ENCODE measurements around the gene OSTF1. TPM values are rescaled to one million over a fixed set of nuclear protein-coding genes. Genes with fewer than 3 reads are reported as not detected.
A peak's percentile ranks its signal among the peaks of the same experiment; 100 is the strongest.

Gene OSTF1
- total RNA-seq, 2 donors from 2014 or later, result 15.0 to 20.5 TPM

DNA sequence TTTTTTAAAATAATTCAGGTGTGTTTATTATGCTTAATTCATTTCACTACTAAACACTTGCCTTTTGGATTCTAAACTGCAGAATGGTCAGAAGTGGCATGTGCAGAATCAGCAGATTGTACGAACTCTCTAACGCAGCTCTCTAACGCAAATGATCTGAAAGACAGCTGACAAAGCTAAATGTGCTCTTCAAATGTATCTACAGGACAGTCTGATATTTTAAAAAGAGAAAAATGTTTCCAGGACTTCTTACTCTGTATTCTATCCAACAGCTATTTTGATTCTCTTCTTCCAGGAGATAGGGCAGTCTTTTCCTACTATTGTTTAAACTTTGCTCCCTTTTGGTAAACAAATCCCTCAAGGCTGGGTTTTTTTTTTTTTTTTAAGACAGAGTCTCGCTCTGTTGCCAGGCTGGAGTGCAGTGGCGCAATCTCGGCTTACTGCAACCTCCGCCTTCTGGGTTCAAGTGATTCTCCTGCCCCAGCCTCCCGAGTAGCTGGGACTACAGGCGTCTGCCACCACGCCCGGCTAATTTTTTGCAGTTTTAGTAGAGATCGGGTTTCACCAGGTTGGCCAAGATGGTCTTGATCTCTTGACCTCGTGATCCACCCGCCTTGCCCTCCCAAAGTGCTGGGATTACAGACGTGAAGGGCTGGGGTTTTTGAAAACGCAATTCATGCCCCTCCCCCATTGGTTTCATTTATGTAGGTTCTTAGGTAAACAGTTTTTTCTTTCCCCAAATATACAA lies 1.6 kb upstream of the OSTF1 start:
- H3K4me3 ChIP-seq (ENCODE audit: low read length), result peak overlapping the region; percentile 94
- no peaks in the 10 kb centered on the region for H3K27me3 ChIP-seq (ENCODE audit: control insufficient read depth, insufficient read depth, low read length, poor library complexity, severe bottlenecking)
- Mint-ChIP-seq H3K27me3 (ENCODE audit: insufficient read depth) (no peaks in the 10 kb centered on the region), H3K27ac (peak overlapping the region; percentile 99), H3K36me3 (ENCODE audit: low read depth) (peaks cover 8% of the 10 kb centered on the region), H3K4me3 (peak overlapping the region; percentile 94), H3K4me1 (peaks cover 50% of the 10 kb centered on the region), H3K9me3 (no peaks in the 10 kb centered on the region)
- DNase-seq, result no peak
- WGBS, 2 experiments (ENCODE audit: insufficient coverage in 1 of 2, insufficient read length in 1 of 2), result 62 to 72% methylated on average over 10 to 16 of the region's 16 CpGs
- no peaks in the 10 kb centered on the region for H3K9me3 ChIP-seq (ENCODE audit: control insufficient read depth, low read length)
- TF ChIP-seq CTCF (conservative IDR thresholded peaks at IDR 0.05), result no peak
- H3K36me3 ChIP-seq (ENCODE audit: control insufficient read depth, insufficient read depth, low read length), result peaks cover 4% of the 10 kb centered on the region
- H3K27ac ChIP-seq (ENCODE audit: low read depth, low read length), result no peak overlapping the region
- H3K9ac ChIP-seq (ENCODE audit: extremely low read depth, low read length, poor library complexity, severe bottlenecking), result peak overlapping the region; percentile 89
- H3K4me1 ChIP-seq (ENCODE audit: control insufficient read depth, insufficient read depth, low read length), result peaks cover 33% of the 10 kb centered on the region

- peak; percentile 56 for DNase-seq
- no peaks in the 10 kb centered on the region for H3K9me3 ChIP-seq (ENCODE audit: control insufficient read depth, low read length)
- WGBS, 2 experiments (ENCODE audit: insufficient coverage in 1 of 2, insufficient read length in 1 of 2), result 6 to 7% methylated on average over 16 to 20 of the region's 20 CpGs
- Mint-ChIP-seq H3K36me3 (ENCODE audit: low read depth) (peaks cover 4% of the 10 kb centered on the region), H3K27ac (peak overlapping the region; percentile 99), H3K9me3 (no peaks in the 10 kb centered on the region), H3K4me3 (peak overlapping the region; percentile 94), H3K27me3 (ENCODE audit: insufficient read depth) (no peaks in the 10 kb centered on the region), H3K4me1 (peaks cover 50% of the 10 kb centered on the region)
- peaks cover 33% of the 10 kb centered on the region for H3K4me1 ChIP-seq (ENCODE audit: control insufficient read depth, insufficient read depth, low read length)
- peak overlapping the region; percentile 89 for H3K9ac ChIP-seq (ENCODE audit: extremely low read depth, low read length, poor library complexity, severe bottlenecking)
- H3K36me3 ChIP-seq (ENCODE audit: control insufficient read depth, insufficient read depth, low read length), result peaks cover 4% of the 10 kb centered on the region
- H3K4me3 ChIP-seq (ENCODE audit: low read length), result peak overlapping the region; percentile 94
- no peaks in the 10 kb centered on the region for H3K27me3 ChIP-seq (ENCODE audit: control insufficient read depth, insufficient read depth, low read length, poor library complexity, severe bottlenecking)
- peak overlapping the region; percentile 19 for H3K27ac ChIP-seq (ENCODE audit: low read depth, low read length)
- TF ChIP-seq CTCF (conservative IDR thresholded peaks at IDR 0.05), result no peak
These were observed 958 bp upstream of the OSTF1 start for GRCh38 chr9:75087289-75087823.

GRCh38 chr9:75088646-75089372 lies 495 bp downstream of the OSTF1 start:
- peak; percentile 74 for DNase-seq
- Mint-ChIP-seq H3K4me1 (peaks cover 42% of the 10 kb centered on the region), H3K27ac (peak overlapping the region; percentile 93)

More at GRCh38 chr9:75088646-75089372, 495 bp downstream of the OSTF1 start:
- no peaks in the 10 kb centered on the region for H3K27me3 ChIP-seq (ENCODE audit: control insufficient read depth, insufficient read depth, low read length, poor library complexity, severe bottlenecking)
- H3K4me1 ChIP-seq (ENCODE audit: control insufficient read depth, insufficient read depth, low read length), result peaks cover 26% of the 10 kb centered on the region
- peak overlapping the region; percentile 87 for H3K4me3 ChIP-seq (ENCODE audit: low read length)
- WGBS, 2 experiments (ENCODE audit: insufficient coverage in 1 of 2, insufficient read length in 1 of 2), result 0% methylated on average over 11 to 38 of the region's 43 CpGs
- peak overlapping the region; percentile 56 for H3K9ac ChIP-seq (ENCODE audit: extremely low read depth, low read length, poor library complexity, severe bottlenecking)
- TF ChIP-seq CTCF (conservative IDR thresholded peaks at IDR 0.05), result peak; percentile 66
- no peak overlapping the region for H3K27ac ChIP-seq (ENCODE audit: low read depth, low read length)
- H3K36me3 ChIP-seq (ENCODE audit: control insufficient read depth, insufficient read depth, low read length), result no peaks in the 10 kb centered on the region
- no peaks in the 10 kb centered on the region for H3K9me3 Mint-ChIP-seq
- H3K27me3 Mint-ChIP-seq (ENCODE audit: insufficient read depth), result no peaks in the 10 kb centered on the region
- no peaks in the 10 kb centered on the region for H3K9me3 ChIP-seq (ENCODE audit: control insufficient read depth, low read length)
- H3K36me3 Mint-ChIP-seq (ENCODE audit: low read depth), result no peaks in the 10 kb centered on the region
- peak overlapping the region; percentile 94 for H3K4me3 Mint-ChIP-seq
